ENCODE results near the gene CNOT6L.
"Not testable (repeated sequence)": the region's sequence is repeated elsewhere in the genome, so short reads cannot be mapped to it uniquely, and the experiment has no call there.

CNOT6L gene

DNA sequence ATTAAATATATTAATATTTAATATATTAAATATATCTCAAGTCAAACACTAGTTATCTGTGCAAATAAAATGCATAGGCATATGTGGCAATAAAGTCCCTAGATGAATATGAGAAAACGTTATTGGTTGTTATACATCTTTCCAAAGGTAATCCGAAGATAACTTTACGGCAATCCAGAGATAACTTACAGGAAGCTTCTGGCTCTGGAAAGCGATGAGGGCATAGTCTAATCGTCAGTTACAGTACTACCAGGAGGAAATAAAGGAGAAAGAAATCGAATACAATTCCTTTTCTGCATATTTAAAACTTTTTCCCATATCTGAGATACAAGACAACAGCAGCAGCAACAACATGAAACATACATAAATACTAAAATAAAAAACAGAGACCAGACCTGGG is 35.3 kb downstream of the CNOT6L start:
- Histone ChIP-seq H3K4me2 (ENCODE audit: low read depth, low read length) (no peak overlapping the region), H3K27ac (ENCODE audit: low read length) (no peak overlapping the region), H2AFZ (ENCODE audit: low read length) (no peak overlapping the region), H3K9me2 (replicated peaks; ENCODE audit: insufficient read depth, low read length) (no peaks in the 10 kb centered on the region), H3K9me3 (replicated peaks; ENCODE audit: insufficient read depth, low read length) (no peaks in the 10 kb centered on the region), H3K4me3 (ENCODE audit: low read length) (no peak overlapping the region), H3K4me1 (ENCODE audit: low read length) (no peaks in the 10 kb centered on the region), H3F3A (ENCODE audit: insufficient read depth, low read length) (no peaks in the 10 kb centered on the region), H3K79me2 (ENCODE audit: low read length) (peaks cover 98% of the 10 kb centered on the region), H4K20me1 (ENCODE audit: insufficient read depth, low read length) (peaks cover 74% of the 10 kb centered on the region), H3K27me3 (replicated peaks; ENCODE audit: insufficient read depth, low read length) (no peaks in the 10 kb centered on the region), H3K9ac (ENCODE audit: low read length) (no peak overlapping the region), H3K36me3 (replicated peaks; ENCODE audit: insufficient read depth, low read length) (no peaks in the 10 kb centered on the region)
- TF ChIP-seq EZH2phosphoT487 (IDR thresholded peaks at IDR 0.05; ENCODE audit: low read length) (no peak), EZH2 (optimal IDR thresholded peaks at IDR 0.05; ENCODE audit: low read depth, low read length) (no peak)
- TF ChIP-seq, protein P1, sequence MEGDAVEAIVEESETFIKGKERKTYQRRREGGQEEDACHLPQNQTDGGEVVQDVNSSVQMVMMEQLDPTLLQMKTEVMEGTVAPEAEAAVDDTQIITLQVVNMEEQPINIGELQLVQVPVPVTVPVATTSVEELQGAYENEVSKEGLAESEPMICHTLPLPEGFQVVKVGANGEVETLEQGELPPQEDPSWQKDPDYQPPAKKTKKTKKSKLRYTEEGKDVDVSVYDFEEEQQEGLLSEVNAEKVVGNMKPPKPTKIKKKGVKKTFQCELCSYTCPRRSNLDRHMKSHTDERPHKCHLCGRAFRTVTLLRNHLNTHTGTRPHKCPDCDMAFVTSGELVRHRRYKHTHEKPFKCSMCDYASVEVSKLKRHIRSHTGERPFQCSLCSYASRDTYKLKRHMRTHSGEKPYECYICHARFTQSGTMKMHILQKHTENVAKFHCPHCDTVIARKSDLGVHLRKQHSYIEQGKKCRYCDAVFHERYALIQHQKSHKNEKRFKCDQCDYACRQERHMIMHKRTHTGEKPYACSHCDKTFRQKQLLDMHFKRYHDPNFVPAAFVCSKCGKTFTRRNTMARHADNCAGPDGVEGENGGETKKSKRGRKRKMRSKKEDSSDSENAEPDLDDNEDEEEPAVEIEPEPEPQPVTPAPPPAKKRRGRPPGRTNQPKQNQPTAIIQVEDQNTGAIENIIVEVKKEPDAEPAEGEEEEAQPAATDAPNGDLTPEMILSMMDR (IDR thresholded peaks at IDR 0.05; ENCODE audit: low read length): no peak
- no peak for DNase-seq

DNA sequence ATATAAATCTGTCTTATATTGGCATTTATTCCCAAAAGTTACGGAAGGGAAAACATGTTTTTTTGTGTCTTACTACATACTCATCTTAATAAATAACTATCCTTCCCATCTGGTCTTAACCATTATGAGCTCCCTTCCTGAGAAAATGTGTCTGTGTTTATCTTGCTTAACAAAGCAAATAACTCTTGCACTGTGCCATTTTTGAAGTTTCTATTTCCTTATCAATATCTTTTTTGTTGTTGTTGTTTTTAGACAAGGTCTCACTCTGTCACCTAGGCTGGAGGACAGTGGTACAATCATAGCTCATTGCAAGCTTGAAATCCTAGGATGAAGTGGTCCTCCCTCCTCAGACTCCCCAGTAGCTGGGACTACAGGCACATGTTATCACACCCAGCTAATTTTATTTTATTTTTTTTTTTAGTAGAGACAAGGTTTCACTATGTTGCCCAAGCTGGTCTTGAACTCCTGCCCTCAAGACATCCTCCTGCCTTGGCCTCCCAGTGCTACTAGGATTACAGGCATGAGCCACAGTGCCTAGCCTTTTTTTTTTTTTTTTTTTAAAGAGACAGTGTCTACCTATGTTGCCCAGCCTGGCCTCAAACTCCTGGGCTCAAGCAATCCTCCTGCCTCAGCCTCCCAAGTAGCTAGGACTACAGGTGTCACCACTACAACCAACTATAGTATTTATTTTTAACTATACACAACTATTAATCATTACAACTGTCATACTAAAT is 36.9 kb downstream of the CNOT6L start:
- Histone ChIP-seq H3K27me3 (replicated peaks; ENCODE audit: insufficient read depth, low read length) (no peaks in the 10 kb centered on the region), H3K4me3 (ENCODE audit: low read length) (no peak overlapping the region), H3K9me2 (replicated peaks; ENCODE audit: insufficient read depth, low read length) (no peaks in the 10 kb centered on the region), H4K20me1 (ENCODE audit: insufficient read depth, low read length) (peaks cover 74% of the 10 kb centered on the region), H3K36me3 (replicated peaks; ENCODE audit: insufficient read depth, low read length) (no peaks in the 10 kb centered on the region), H3K9ac (ENCODE audit: low read length) (no peak overlapping the region), H3K9me3 (replicated peaks; ENCODE audit: insufficient read depth, low read length) (no peaks in the 10 kb centered on the region), H3K79me2 (ENCODE audit: low read length) (peaks cover 98% of the 10 kb centered on the region), H3K4me1 (ENCODE audit: low read length) (no peaks in the 10 kb centered on the region), H2AFZ (ENCODE audit: low read length) (no peak overlapping the region), H3K4me2 (ENCODE audit: low read depth, low read length) (no peak overlapping the region), H3K27ac (ENCODE audit: low read length) (no peak overlapping the region), H3F3A (ENCODE audit: insufficient read depth, low read length) (no peaks in the 10 kb centered on the region)
- DNase-seq: no peak
- TF ChIP-seq EZH2phosphoT487 (IDR thresholded peaks at IDR 0.05; ENCODE audit: low read length) (no peak), EZH2 (optimal IDR thresholded peaks at IDR 0.05; ENCODE audit: low read depth, low read length) (no peak)
- TF ChIP-seq, protein P1 (IDR thresholded peaks at IDR 0.05; ENCODE audit: low read length): no peak

- peaks cover 98% of the 10 kb centered on the region for H3K79me2 ChIP-seq (ENCODE audit: low read length)
These were observed 38.4 kb downstream of the CNOT6L start for GRCh38 chr4:77780762-77781161.

DNA sequence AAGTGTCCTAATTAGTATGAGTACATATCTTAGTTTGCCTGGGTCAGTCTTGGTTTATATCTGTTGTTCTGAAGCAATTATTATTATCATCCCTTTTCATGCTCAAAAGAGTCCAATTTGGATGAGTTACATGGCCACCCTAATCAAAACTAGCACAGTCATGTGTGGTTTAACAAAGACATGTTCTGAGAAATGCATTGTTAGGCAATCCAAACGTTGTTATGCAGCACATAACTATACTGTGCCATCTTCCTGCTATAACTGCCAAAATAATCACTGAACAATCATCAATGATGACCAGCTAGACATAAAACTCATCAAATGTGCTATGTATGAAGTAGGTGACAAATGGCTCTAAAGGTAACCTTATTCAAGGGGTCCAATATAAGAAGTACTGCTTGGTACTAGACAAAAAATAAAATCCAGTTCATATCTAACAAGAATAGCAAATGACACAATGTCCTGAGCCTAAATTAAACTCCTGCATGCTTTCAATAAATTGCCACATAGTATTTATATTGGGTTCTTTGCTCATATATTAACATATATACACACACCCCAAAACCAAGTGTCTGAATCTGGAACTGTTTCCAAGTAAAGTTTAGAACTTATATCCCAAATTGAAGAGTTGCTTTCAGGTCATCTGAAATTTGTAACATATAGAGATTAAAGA is 41.9 kb downstream of the CNOT6L start:
- no peak for DNase-seq
- TF ChIP-seq EZH2 (optimal IDR thresholded peaks at IDR 0.05; ENCODE audit: low read depth, low read length): no peak
- TF ChIP-seq EZH2phosphoT487 (IDR thresholded peaks at IDR 0.05; ENCODE audit: low read length): no peak
- TF ChIP-seq, protein P1 (IDR thresholded peaks at IDR 0.05; ENCODE audit: low read length): no peak
- Histone ChIP-seq H3K9me3 (replicated peaks; ENCODE audit: insufficient read depth, low read length) (no peaks in the 10 kb centered on the region), H3K27me3 (replicated peaks; ENCODE audit: insufficient read depth, low read length) (no peaks in the 10 kb centered on the region), H3K9ac (ENCODE audit: low read length) (no peak overlapping the region), H2AFZ (ENCODE audit: low read length) (no peak overlapping the region), H4K20me1 (ENCODE audit: insufficient read depth, low read length) (peaks cover 45% of the 10 kb centered on the region), H3F3A (ENCODE audit: insufficient read depth, low read length) (no peaks in the 10 kb centered on the region), H3K9me2 (replicated peaks; ENCODE audit: insufficient read depth, low read length) (no peaks in the 10 kb centered on the region), H3K4me1 (ENCODE audit: low read length) (no peaks in the 10 kb centered on the region), H3K27ac (ENCODE audit: low read length) (no peak overlapping the region), H3K79me2 (ENCODE audit: low read length) (peaks cover 93% of the 10 kb centered on the region), H3K4me2 (ENCODE audit: low read depth, low read length) (no peak overlapping the region), H3K36me3 (replicated peaks; ENCODE audit: insufficient read depth, low read length) (peaks cover 8% of the 10 kb centered on the region), H3K4me3 (ENCODE audit: low read length) (no peak overlapping the region)

More at GRCh38 chr4:77780762-77781161, 38.4 kb downstream of the CNOT6L start:
- H3K36me3 ChIP-seq (replicated peaks; ENCODE audit: insufficient read depth, low read length); H3K27ac ChIP-seq (ENCODE audit: low read length); H2AFZ ChIP-seq (ENCODE audit: low read length); H3K9me3 ChIP-seq (replicated peaks; ENCODE audit: insufficient read depth, low read length); H3F3A ChIP-seq (ENCODE audit: insufficient read depth, low read length); H3K9me2 ChIP-seq (replicated peaks; ENCODE audit: insufficient read depth, low read length); H3K9ac ChIP-seq (ENCODE audit: low read length); H3K4me1 ChIP-seq (ENCODE audit: low read length); H3K4me2 ChIP-seq (ENCODE audit: low read depth, low read length); H3K27me3 ChIP-seq (replicated peaks; ENCODE audit: insufficient read depth, low read length); H3K4me3 ChIP-seq (ENCODE audit: low read length); DNase-seq: not testable (repeated sequence)
- peaks cover 77% of the 10 kb centered on the region for H4K20me1 ChIP-seq (ENCODE audit: insufficient read depth, low read length)
